OCI-LY3 (cell line): ENCODE measurements around the gene B4GALT1.

Experiments used
- EZH2phosphoT487 ChIP-seq: fragments of 200-600 bp; shearing (Covaris generic); IDR thresholded peaks from 2 replicates; pipeline ENCODE4 v1.6.1; 2018; ENCODE audit warnings: antibody characterized with exemption, mixed run types, low read depth
- TF ChIP-seq, protein P1 (sequence below): fragments of 200-600, 300-600 bp; sonication (generic); IDR thresholded peaks from 2 replicates; pipeline ENCODE4 v1.5.1; 2014; ENCODE audit warnings: antibody characterized with exemption, low read length, low read depth

DNA sequence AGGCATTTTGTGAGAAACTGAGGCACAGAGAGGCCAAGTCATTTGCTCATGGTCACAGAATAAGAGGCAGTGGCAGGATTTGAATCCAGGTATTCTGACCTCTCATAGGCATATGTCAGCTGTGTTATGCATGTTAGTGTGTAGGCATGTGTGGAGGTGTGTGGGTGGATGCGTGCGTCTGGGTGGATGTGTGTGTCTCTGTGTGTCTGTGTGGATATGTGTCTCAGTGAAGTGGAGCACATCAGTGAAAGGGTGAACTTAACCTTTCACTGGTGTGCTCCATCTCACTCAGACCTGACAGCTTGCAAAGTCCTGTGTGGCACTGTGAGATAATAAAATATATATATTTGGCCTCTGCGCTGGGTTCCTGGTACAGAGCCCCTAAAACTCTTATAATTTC is 58.7 kb downstream of the B4GALT1 start:
- TF ChIP-seq, protein P1, sequence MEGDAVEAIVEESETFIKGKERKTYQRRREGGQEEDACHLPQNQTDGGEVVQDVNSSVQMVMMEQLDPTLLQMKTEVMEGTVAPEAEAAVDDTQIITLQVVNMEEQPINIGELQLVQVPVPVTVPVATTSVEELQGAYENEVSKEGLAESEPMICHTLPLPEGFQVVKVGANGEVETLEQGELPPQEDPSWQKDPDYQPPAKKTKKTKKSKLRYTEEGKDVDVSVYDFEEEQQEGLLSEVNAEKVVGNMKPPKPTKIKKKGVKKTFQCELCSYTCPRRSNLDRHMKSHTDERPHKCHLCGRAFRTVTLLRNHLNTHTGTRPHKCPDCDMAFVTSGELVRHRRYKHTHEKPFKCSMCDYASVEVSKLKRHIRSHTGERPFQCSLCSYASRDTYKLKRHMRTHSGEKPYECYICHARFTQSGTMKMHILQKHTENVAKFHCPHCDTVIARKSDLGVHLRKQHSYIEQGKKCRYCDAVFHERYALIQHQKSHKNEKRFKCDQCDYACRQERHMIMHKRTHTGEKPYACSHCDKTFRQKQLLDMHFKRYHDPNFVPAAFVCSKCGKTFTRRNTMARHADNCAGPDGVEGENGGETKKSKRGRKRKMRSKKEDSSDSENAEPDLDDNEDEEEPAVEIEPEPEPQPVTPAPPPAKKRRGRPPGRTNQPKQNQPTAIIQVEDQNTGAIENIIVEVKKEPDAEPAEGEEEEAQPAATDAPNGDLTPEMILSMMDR = no peak
- no peak for TF ChIP-seq EZH2phosphoT487
